IMR-90 (cell line): ENCODE data around the gene SH3RF3. TPM values are rescaled to one million over a fixed set of nuclear protein-coding genes. Genes with fewer than 3 reads are reported as not detected.

Experiments used
- ATAC-seq: fragments of 200-7000 bp; cut with Tn5 transposase; 2 replicates; pipeline ENCODE4 v1.9.1; 2020; ENCODE audit warnings: low read depth, mild to moderate bottlenecking, moderate library complexity
- BruUV-seq: library from RNA; stranded (reverse); fragments of 400-500 nt; replicated peaks from 2 replicates; lab custom pipeline; 2021; lab: Mats Ljungman, UMichigan
- CTCF ChIA-PET: fragments of 300-600 bp; formaldehyde crosslinking; extraction: SDS; loops from one replicate; lab custom pipeline; 2021; ENCODE audit warnings: antibody characterized with exemption; lab: Yijun Ruan, JAX
- POLR2A ChIA-PET: fragments of 300-600 bp; sonication (Branson Sonifier 250); formaldehyde crosslinking; loops from one replicate; lab custom pipeline; 2022; ENCODE audit warnings: antibody characterized with exemption; ENCODE audit not compliant: unreplicated experiment; lab: Charles Lee
- DNase-seq: peaks from one replicate; pipeline ENCODE4 v3.0.0; 2013
- H2AFZ ChIP-seq: replicated peaks from 2 replicates; pipeline ENCODE3; 2013; ENCODE audit warnings: low read length, mild to moderate bottlenecking; ENCODE audit not compliant: poor library complexity
- H2AK5ac ChIP-seq: 2 replicates; pipeline ENCODE4 v1.6.1; 2013; ENCODE audit warnings: low read depth, low read length, inconsistent platforms
- H2AK9ac ChIP-seq: replicated peaks from 2 replicates; pipeline ENCODE3; 2013; ENCODE audit warnings: mild to moderate bottlenecking, low read depth, low read length, moderate library complexity; ENCODE audit not compliant: poor library complexity
- H2BK120ac ChIP-seq: 2 replicates; pipeline ENCODE4 v1.6.1; 2013; ENCODE audit warnings: low read depth, low read length, inconsistent platforms
- H2BK15ac ChIP-seq: 3 replicates; pipeline ENCODE4 v1.6.1; 2013; ENCODE audit warnings: low read depth, low read length, inconsistent platforms
- H2BK20ac ChIP-seq: 2 replicates; pipeline ENCODE4 v1.6.1; 2013; ENCODE audit warnings: low read depth, mild to moderate bottlenecking, inconsistent platforms, low read length, moderate library complexity
- H2BK5ac ChIP-seq: 2 replicates; pipeline ENCODE4 v1.6.1; 2013; ENCODE audit warnings: mild to moderate bottlenecking, low read depth, low read length, inconsistent platforms; ENCODE audit not compliant: poor library complexity, severe bottlenecking
- H3K14ac ChIP-seq: replicated peaks from 2 replicates; pipeline ENCODE4 v1.6.1; 2013; ENCODE audit warnings: low read depth, low read length, inconsistent platforms
- H3K18ac ChIP-seq: 2 replicates; pipeline ENCODE4 v1.6.1; 2013; ENCODE audit warnings: low read depth, low read length, control low read depth
- H3K23ac ChIP-seq: 2 replicates; pipeline ENCODE4 v1.6.1; 2013; ENCODE audit warnings: low read depth, low read length, inconsistent platforms
- H3K27ac ChIP-seq: 2 replicates; pipeline ENCODE4 v1.5.1; 2013; ENCODE audit warnings: mild to moderate bottlenecking, control low read depth, low read length; ENCODE audit not compliant: insufficient read depth
- H3K27me3 ChIP-seq: 2 replicates; pipeline ENCODE4 v1.6.1; 2013; ENCODE audit warnings: low read length; ENCODE audit not compliant: control insufficient read depth, insufficient read depth
- H3K36me3 ChIP-seq: 2 replicates; pipeline ENCODE4 v1.6.1; 2013; ENCODE audit warnings: low read length, mixed read lengths; ENCODE audit not compliant: control insufficient read depth, insufficient read depth
- H3K4ac ChIP-seq: 2 replicates; pipeline ENCODE4 v1.6.1; 2013; ENCODE audit warnings: low read depth, low read length, inconsistent platforms
- H3K4me1 ChIP-seq: 2 replicates; pipeline ENCODE4 v1.6.1; 2013; ENCODE audit warnings: low read length, mixed read lengths; ENCODE audit not compliant: control insufficient read depth, insufficient read depth
- H3K4me2 ChIP-seq: 2 replicates; pipeline ENCODE4 v1.6.1; 2013; ENCODE audit warnings: low read depth, mild to moderate bottlenecking, control low read depth, low read length, moderate library complexity
- H3K4me3 ChIP-seq: 2 replicates; pipeline ENCODE4 v1.5.1; 2013; ENCODE audit warnings: low read depth, mild to moderate bottlenecking, control low read depth, low read length, moderate library complexity; ENCODE audit not compliant: insufficient read depth
- H3K56ac ChIP-seq: 2 replicates; pipeline ENCODE4 v1.6.1; 2013; ENCODE audit warnings: low read length, inconsistent platforms; ENCODE audit not compliant: insufficient read depth; ENCODE audit errors: extremely low read depth
- H3K79me1 ChIP-seq, 2 experiments: 2 replicates each; pipeline ENCODE4 v1.6.1; 2013; ENCODE audit warnings: low read length in 2 of 2, inconsistent platforms in 1 of 2, low read depth in 1 of 2
- H3K9ac ChIP-seq: 2 replicates; pipeline ENCODE4 v1.6.1; 2013; ENCODE audit warnings: low read depth, low read length, control low read depth
- H3K9me1 ChIP-seq: 2 replicates; pipeline ENCODE4 v1.6.1; 2013; ENCODE audit warnings: low read length, inconsistent platforms; ENCODE audit not compliant: insufficient read depth
- H3K9me3 ChIP-seq: 2 replicates; pipeline ENCODE4 v1.6.1; 2013; ENCODE audit warnings: low read length; ENCODE audit not compliant: control insufficient read depth, insufficient read depth
- H4K20me1 ChIP-seq: 2 replicates; pipeline ENCODE4 v1.6.1; 2013; ENCODE audit warnings: low read length, inconsistent platforms; ENCODE audit not compliant: insufficient read depth
- H4K5ac ChIP-seq: 2 replicates; pipeline ENCODE4 v1.6.1; 2013; ENCODE audit warnings: mild to moderate bottlenecking, low read depth, low read length, control low read depth
- H4K8ac ChIP-seq, 2 experiments: 2 replicates each; pipeline ENCODE4 v1.6.1; 2013; ENCODE audit warnings: low read depth in 2 of 2, low read length in 2 of 2, control low read depth in 1 of 2, inconsistent platforms in 1 of 2
- H4K91ac ChIP-seq: 2 replicates; pipeline ENCODE4 v1.6.1; 2013; ENCODE audit warnings: low read depth, low read length, inconsistent platforms; ENCODE audit not compliant: insufficient read depth
- CEBPB ChIP-seq: IDR thresholded peaks from 2 replicates; pipeline ENCODE4 v1.6.1; 2012; ENCODE audit warnings: low read depth, low read length, improper control_type of control experiment
- CHD1 ChIP-seq: IDR thresholded peaks from 2 replicates; pipeline ENCODE4 v1.6.1; 2012; ENCODE audit warnings: low read depth, low read length, improper control_type of control experiment
- ELK1 ChIP-seq: fragments of 150-350 bp; IDR thresholded peaks from 2 replicates; pipeline ENCODE4 v1.6.1; 2016; ENCODE audit warnings: low read depth, mild to moderate bottlenecking, low read length, moderate library complexity, borderline replicate concordance
- FOS ChIP-seq: fragments of 150-350 bp; IDR thresholded peaks from 2 replicates; pipeline ENCODE4 v1.6.1; 2016; ENCODE audit warnings: low read depth, low read length
- MAZ ChIP-seq: IDR thresholded peaks from 2 replicates; pipeline ENCODE4 v1.6.1; 2012; ENCODE audit warnings: low read depth, mild to moderate bottlenecking, low read length, improper control_type of control experiment, moderate library complexity, borderline replicate concordance
- MXI1 ChIP-seq: IDR thresholded peaks from 2 replicates; pipeline ENCODE4 v1.6.1; 2012; ENCODE audit warnings: low read depth, mild to moderate bottlenecking, low read length, moderate library complexity, borderline replicate concordance
- POLR2A ChIP-seq: IDR thresholded peaks from 2 replicates; pipeline ENCODE4 v1.6.1; 2012; ENCODE audit warnings: mild to moderate bottlenecking, low read depth, low read length
- RCOR1 ChIP-seq: IDR thresholded peaks from 2 replicates; pipeline ENCODE4 v1.6.1; 2012; ENCODE audit warnings: mild to moderate bottlenecking, low read length, improper control_type of control experiment; ENCODE audit not compliant: insufficient replicate concordance
- SMC3 ChIP-seq: fragments of 150-350 bp; IDR thresholded peaks from 2 replicates; pipeline ENCODE4 v1.6.1; 2016; ENCODE audit warnings: low read depth, mild to moderate bottlenecking, antibody characterized with exemption, low read length, moderate library complexity
- WGBS, 2 experiments: methylation state at CpG; one replicate each; pipeline versions ENCODE4 v1.1.5 to v1.1.7; 2013; ENCODE audit warnings: missing lambda C conversion rate in 2 of 2; ENCODE audit not compliant: insufficient read length in 1 of 2; ENCODE audit errors: extremely low coverage in 2 of 2; 5-methylcytosine and 5-hydroxymethylcytosine counted together
- dilution Hi-C: fragments of 300-500 bp; cut with HindIII; formaldehyde crosslinking; loops from one replicate; pipeline ENCODE4 v1.14.3; 2018; ENCODE audit warnings: low sequenced_read_pairs; ENCODE audit not compliant: unreplicated experiment
- in situ Hi-C: fragments of 300-500 bp; cut with MboI; formaldehyde crosslinking; loops from 3 replicates; pipeline ENCODE4 v1.14.3; 2019; ENCODE audit warnings: low sequenced_read_pairs, inconsistent platforms, mixed read lengths
- intact Hi-C: fragments of 100-400 bp; cut with micrococcal nuclease; formaldehyde crosslinking; loops from 2 replicates; pipeline ENCODE4 v1.10.0; 2022
- polyA plus RNA-seq, 3 experiments: library from polyadenylated mRNA; depleted of rRNA; stranded (reverse); fragments of >200 nt; gene quantifications; 2 replicates each; pipeline ENCODE4 v1.2.3, GENCODE V29; 2012; ENCODE audit warnings: low replicate concordance in 1 of 3
- total RNA-seq: library from RNA; depleted of rRNA; stranded (reverse); fragments of >200 nt; gene quantifications from 2 replicates; pipeline ENCODE4 v1.2.3, GENCODE V29; 2012
- TF ChIP-seq, protein P1 (sequence below): fragments of 150-350 bp; IDR thresholded peaks from 2 replicates; pipeline ENCODE4 v1.6.1; 2017; ENCODE audit warnings: mild to moderate bottlenecking, antibody characterized with exemption, low read length, low read depth

Gene SH3RF3
- total and polyA plus RNA-seq, 2 of the 4 experiments (the other 2 are of a cell fraction), result 3.4 to 5.3 TPM

DNA sequence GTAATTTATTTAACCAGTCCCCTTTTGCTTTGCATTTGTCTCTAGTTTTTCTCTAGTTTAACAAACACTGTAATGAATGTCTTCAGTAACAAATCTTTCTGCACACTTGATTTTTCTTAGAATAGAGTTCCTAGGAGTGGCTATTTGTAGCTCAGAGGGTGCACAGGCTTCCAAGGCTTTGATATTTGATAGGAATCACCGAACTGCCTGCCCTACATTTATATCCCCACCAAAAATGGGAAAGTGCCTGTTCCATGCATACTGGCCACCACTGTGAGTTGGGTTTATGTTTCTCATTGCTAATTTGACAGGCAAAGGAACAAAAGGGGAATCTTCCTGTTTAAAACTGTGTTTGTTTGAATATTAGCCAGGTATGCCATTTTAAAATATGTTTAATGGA, 238.7 kb downstream of the SH3RF3 start:
- ATAC-seq (no peak), DNase-seq (no peak)
- H2AFZ ChIP-seq, result no peak overlapping the region
- H2BK15ac ChIP-seq, result no peak overlapping the region
- ChIA-PET CTCF (no interaction called here), POLR2A (no interaction called here)
- peak overlapping the region; percentile 33; the same call in 1 of the 2 replicates for H3K4ac ChIP-seq
- 0 out of 2 replicates have a peak, but pooled peaks cover 7% of the 10 kb centered on the region for H3K9me1 ChIP-seq
- no peak overlapping the region for H2AK9ac ChIP-seq
- H3K79me1 ChIP-seq, result peaks cover 17 to 73% of the 10 kb centered on the region in 2 experiments
- H3K27ac ChIP-seq, result peak overlapping the region; percentile 17; the same call in 1 of the 2 replicates
- no peak overlapping the region for H3K14ac ChIP-seq
- H3K4me3 ChIP-seq, result no peak overlapping the region
- no peak for TF ChIP-seq MXI1
- no peak for TF ChIP-seq RCOR1
- TF ChIP-seq ELK1, result no peak
- TF ChIP-seq, protein P1, sequence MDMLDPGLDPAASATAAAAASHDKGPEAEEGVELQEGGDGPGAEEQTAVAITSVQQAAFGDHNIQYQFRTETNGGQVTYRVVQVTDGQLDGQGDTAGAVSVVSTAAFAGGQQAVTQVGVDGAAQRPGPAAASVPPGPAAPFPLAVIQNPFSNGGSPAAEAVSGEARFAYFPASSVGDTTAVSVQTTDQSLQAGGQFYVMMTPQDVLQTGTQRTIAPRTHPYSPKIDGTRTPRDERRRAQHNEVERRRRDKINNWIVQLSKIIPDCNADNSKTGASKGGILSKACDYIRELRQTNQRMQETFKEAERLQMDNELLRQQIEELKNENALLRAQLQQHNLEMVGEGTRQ, result no peak
- TF ChIP-seq CHD1, result no peak
- TF ChIP-seq FOS, result no peak
- TF ChIP-seq CEBPB, result no peak
- TF ChIP-seq MAZ, result no peak
- no peak for TF ChIP-seq POLR2A
- no peak for TF ChIP-seq SMC3
- no peak overlapping the region for H2BK120ac ChIP-seq
- dilution Hi-C loops (no loop called here), in situ Hi-C loops (no loop called here), intact Hi-C loops (no loop called here)
- no peak overlapping the region for H4K5ac ChIP-seq
- H3K36me3 ChIP-seq, result peaks cover 13% of the 10 kb centered on the region
- H3K4me1 ChIP-seq, result peaks cover 8% of the 10 kb centered on the region; the same call in 1 of the 2 replicates
- H2BK5ac ChIP-seq, result no peak overlapping the region
- H3K9me3 ChIP-seq, result no peaks in the 10 kb centered on the region
- no TSS peak for BruUV-seq
- no peak overlapping the region for H3K9ac ChIP-seq
- no peak overlapping the region for H3K23ac ChIP-seq
- H4K8ac ChIP-seq, result no peak overlapping the region; a peak in 1 of 4 replicates
- H2BK20ac ChIP-seq, result no peak overlapping the region
- no peak overlapping the region for H3K4me2 ChIP-seq
- H3K27me3 ChIP-seq, result no peaks in the 10 kb centered on the region
- H4K20me1 ChIP-seq, result peaks cover 26% of the 10 kb centered on the region; the same call in 1 of the 2 replicates
- no peak overlapping the region for H3K56ac ChIP-seq
- no peak overlapping the region for H2AK5ac ChIP-seq
- 0 out of 2 replicates have a peak overlapping the region, but pooled peaks have one; percentile 28 for H3K18ac ChIP-seq
- no peak overlapping the region for H4K91ac ChIP-seq
- WGBS, 2 experiments, result no CpG with 5 or more reads among the region's 1 CpG
